ENCODE data around the gene CFAP126. TPM values are rescaled to one million over a fixed set of nuclear protein-coding genes. Genes with fewer than 3 reads are reported as not detected.
A peak's percentile ranks its signal among the peaks of the same experiment; 100 is the strongest.
"Not testable (repeated sequence)": the region's sequence is repeated elsewhere in the genome, so short reads cannot be mapped to it uniquely, and the experiment has no call there.

CFAP126 gene
- total and polyA plus RNA-seq, 7 experiments from 2014 or later: not detected

GRCh38 chr1:161406551-161406950 lies 38.9 kb upstream of the CFAP126 start:
- DNase-seq; H3K4me3 Mint-ChIP-seq; CTCF ChIA-PET; ATAC-seq; intact Hi-C loops (cut with micrococcal nuclease); H3K27ac Mint-ChIP-seq; H3K27ac ChIP-seq (ENCODE audit: low read depth, low read length); H3K9me3 ChIP-seq (ENCODE audit: control insufficient read depth in 2 of 3, low read length in 3 of 3); H3K27me3 ChIP-seq (ENCODE audit: control insufficient read depth in 2 of 2, insufficient read depth in 2 of 2, low read length in 2 of 2); H3K4me3 ChIP-seq (ENCODE audit: low read length); H3K36me3 ChIP-seq (ENCODE audit: control insufficient read depth in 2 of 3, insufficient read depth in 3 of 3, low read length in 3 of 3): not testable (repeated sequence)
- H3K4me1 ChIP-seq (ENCODE audit: control insufficient read depth in 2 of 2, insufficient read depth in 2 of 2, low read length in 2 of 2): peaks cover 0 to 11% of the 10 kb centered on the region in 2 donors
- POLR2A ChIA-PET: interaction anchor here (0.6 kb wide), 1 partner anchor 187 kb away, joined by 3 read pairs; no protein-coding TSS in a partner anchor
- H3K4me1 Mint-ChIP-seq: peaks cover 15 to 44% (median 20%) of the 10 kb centered on the region in 7 donors
- H3K36me3 Mint-ChIP-seq: peaks cover 0 to 18% (median 12%) of the 10 kb centered on the region in 5 donors
- H3K27me3 Mint-ChIP-seq: peaks cover 5 to 14% (median 9%) of the 10 kb centered on the region in 5 donors
- peaks cover 0 to 11% (median 3%) of the 10 kb centered on the region in 11 donors for H3K9me3 Mint-ChIP-seq

DNA sequence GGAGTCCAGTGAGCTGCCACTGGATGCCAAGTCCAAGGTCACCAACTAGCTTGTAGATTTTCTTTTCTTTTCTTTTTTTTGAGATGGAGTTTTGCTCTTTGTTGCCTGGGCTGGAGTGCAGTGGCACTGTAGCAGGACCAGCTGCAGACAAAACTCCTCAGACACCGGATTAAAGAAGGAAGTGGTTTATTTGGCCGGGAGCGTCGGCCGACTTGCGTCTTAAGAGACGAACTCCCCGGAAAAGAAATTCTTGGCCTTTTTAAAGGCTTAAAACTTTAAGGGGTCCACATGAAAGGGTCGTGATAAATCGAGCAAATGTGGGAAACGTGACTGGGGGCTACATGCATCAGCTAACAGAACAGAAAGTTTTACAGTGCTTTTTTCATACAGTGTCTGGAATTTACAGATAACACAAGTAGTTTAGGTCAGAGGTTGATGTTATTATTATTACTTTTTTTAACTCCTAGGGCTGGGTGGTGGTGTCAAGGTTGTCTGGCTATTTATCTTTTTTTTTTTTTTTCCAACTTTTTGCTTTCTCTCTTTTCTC lies 36.4 kb upstream of the CFAP126 start:
- Histone ChIP-seq H3K36me3 (ENCODE audit: control insufficient read depth in 2 of 3, insufficient read depth in 3 of 3, low read length in 3 of 3) (peaks cover 0 to 6% (median 0%) of the 10 kb centered on the region in 3 experiments), H3K27me3 (ENCODE audit: control insufficient read depth in 2 of 2, insufficient read depth in 2 of 2, low read length in 2 of 2) (no peaks in the 10 kb centered on the region), H3K4me1 (ENCODE audit: control insufficient read depth in 2 of 2, insufficient read depth in 2 of 2, low read length in 2 of 2) (peaks cover 4 to 5% of the 10 kb centered on the region in 2 donors), H3K4me3 (ENCODE audit: low read length) (no peak overlapping the region), H3K27ac (ENCODE audit: low read depth, low read length) (no peak overlapping the region), H3K9me3 (ENCODE audit: control insufficient read depth in 2 of 3, low read length in 3 of 3) (no peaks in the 10 kb centered on the region)
- no peak for DNase-seq
- Mint-ChIP-seq H3K27ac (no peak overlapping the region), H3K4me1 (peaks cover 24 to 47% (median 30%) of the 10 kb centered on the region in 7 donors), H3K9me3 (peaks cover 0 to 17% (median 7%) of the 10 kb centered on the region in 11 donors), H3K4me3 (no peak overlapping the region), H3K36me3 (peaks cover 11 to 31% (median 15%) of the 10 kb centered on the region in 5 donors), H3K27me3 (peaks cover 5 to 17% (median 13%) of the 10 kb centered on the region in 5 donors)
- intact Hi-C loops (cut with micrococcal nuclease): loop anchor here in 1 of 2 donors (5.0 kb wide), 1 partner anchor 1158 kb away; the partner anchor contains the start of gene UAP1
- no peak for ATAC-seq
- CTCF ChIA-PET: no interaction called here
- POLR2A ChIA-PET: no interaction called here

DNA sequence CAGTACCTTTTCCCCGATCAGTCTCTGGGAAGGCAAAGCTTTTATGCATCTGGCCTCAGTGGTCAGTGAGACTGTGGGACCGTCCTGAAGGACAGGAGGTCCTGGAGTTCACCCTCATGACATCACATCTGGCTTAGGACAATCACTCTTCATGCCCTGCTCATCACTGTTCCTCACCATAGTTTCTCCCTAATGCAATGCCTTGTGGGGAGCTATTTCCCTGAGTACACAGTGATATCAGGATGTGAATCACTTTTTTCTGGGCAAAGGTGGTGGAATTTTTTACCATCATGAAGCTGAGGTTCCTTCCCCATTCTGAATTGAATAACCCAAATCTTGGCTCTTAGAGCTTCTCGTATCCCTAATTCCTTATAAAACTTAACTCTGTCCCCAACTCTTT lies 34.8 kb upstream of the CFAP126 start:
- Mint-ChIP-seq H3K4me1 (peaks cover 23 to 47% (median 33%) of the 10 kb centered on the region in 7 donors), H3K36me3 (peaks cover 3 to 24% (median 15%) of the 10 kb centered on the region in 5 donors), H3K27me3 (peaks cover 5 to 17% (median 13%) of the 10 kb centered on the region in 5 donors), H3K27ac (peak overlapping the region in 1 of 9 donors; percentile 46), H3K9me3 (peaks cover 0 to 17% (median 7%) of the 10 kb centered on the region in 11 donors), H3K4me3 (peak overlapping the region in 1 of 10 donors; percentile 45)
- Histone ChIP-seq H3K36me3 (ENCODE audit: control insufficient read depth in 2 of 3, insufficient read depth in 3 of 3, low read length in 3 of 3) (peaks cover 0 to 6% (median 0%) of the 10 kb centered on the region in 3 experiments), H3K4me3 (ENCODE audit: low read length) (no peak overlapping the region), H3K9me3 (ENCODE audit: control insufficient read depth in 2 of 3, low read length in 3 of 3) (no peaks in the 10 kb centered on the region), H3K27me3 (ENCODE audit: control insufficient read depth in 2 of 2, insufficient read depth in 2 of 2, low read length in 2 of 2) (no peaks in the 10 kb centered on the region), H3K27ac (ENCODE audit: low read depth, low read length) (no peak overlapping the region), H3K4me1 (ENCODE audit: control insufficient read depth in 2 of 2, insufficient read depth in 2 of 2, low read length in 2 of 2) (peaks cover 11 to 13% of the 10 kb centered on the region in 2 donors)
- ChIA-PET CTCF (interaction anchor here (0.6 kb wide), 1 partner anchor 376 kb away, joined by 3 read pairs; no protein-coding TSS in a partner anchor), POLR2A (interaction anchor here (0.6 kb wide), 1 partner anchor 226 kb away, joined by 5 read pairs; the partner anchor contains the start of gene B4GALT3)
- DNase-seq: no peak
- ATAC-seq: no peak
- intact Hi-C loops (cut with micrococcal nuclease): loop anchor here in 1 of 2 donors (5.0 kb wide), 1 partner anchor 1160 kb away; the partner anchor contains the start of gene UAP1

- Mint-ChIP-seq H3K9me3 (peaks cover 0 to 15% (median 5%) of the 10 kb centered on the region in 11 donors), H3K27me3 (peaks cover 5 to 17% (median 11%) of the 10 kb centered on the region in 5 donors), H3K36me3 (peaks cover 5 to 22% (median 13%) of the 10 kb centered on the region in 5 donors), H3K27ac (peak overlapping the region; percentile 99 to 100 (median 99)), H3K4me1 (peaks cover 23 to 42% (median 31%) of the 10 kb centered on the region in 7 donors), H3K4me3 (peak overlapping the region; percentile 93 to 99 (median 96))
- intact Hi-C loops (cut with micrococcal nuclease): loop anchor here (1.0 to 10.0 kb wide), 6 partner anchors 9 to 1475 kb away; partner anchors contain the start of gene TAGLN2 (in 1 of the 2)
- no peaks in the 10 kb centered on the region for H3K27me3 ChIP-seq (ENCODE audit: control insufficient read depth in 2 of 2, insufficient read depth in 2 of 2, low read length in 2 of 2)
- H3K27ac ChIP-seq (ENCODE audit: low read depth, low read length): peak overlapping the region; percentile 92
- H3K4me1 ChIP-seq (ENCODE audit: control insufficient read depth in 2 of 2, insufficient read depth in 2 of 2, low read length in 2 of 2): peaks cover 11 to 13% of the 10 kb centered on the region in 2 donors
- peak; percentile 87 for ATAC-seq
- H3K36me3 ChIP-seq (ENCODE audit: control insufficient read depth in 2 of 3, insufficient read depth in 3 of 3, low read length in 3 of 3): peaks cover 0 to 6% (median 0%) of the 10 kb centered on the region in 3 experiments
- peak overlapping the region; percentile 91 for H3K4me3 ChIP-seq (ENCODE audit: low read length)
- peak; percentile 87 to 97 (median 93) for DNase-seq
- no peaks in the 10 kb centered on the region for H3K9me3 ChIP-seq (ENCODE audit: control insufficient read depth in 2 of 3, low read length in 3 of 3)
- POLR2A ChIA-PET: interaction anchor here (0.6 to 3.1 kb wide), 5 partner anchors 9 to 188 kb away, joined by 3 to 18 read pairs (median 4); no protein-coding TSS in a partner anchor
- CTCF ChIA-PET: interaction anchor here (1.4 kb wide), 1 partner anchor 17 kb away, joined by 6 read pairs; no protein-coding TSS in a partner anchor
Observed at GRCh38 chr1:161399257-161399998, 31.8 kb upstream of the CFAP126 start.

GRCh38 chr1:161398900-161399256 lies 31.2 kb upstream of the CFAP126 start:
- ATAC-seq (peak; percentile 28), DNase-seq (no peak)
- H3K36me3 ChIP-seq (ENCODE audit: control insufficient read depth in 2 of 3, insufficient read depth in 3 of 3, low read length in 3 of 3): peaks cover 0 to 6% (median 0%) of the 10 kb centered on the region in 3 experiments
- peaks cover 4 to 13% (median 7%) of the 10 kb centered on the region in 5 donors for H3K27me3 Mint-ChIP-seq
- ChIA-PET CTCF (no interaction called here), POLR2A (no interaction called here)
- H3K4me3 ChIP-seq (ENCODE audit: low read length): peak overlapping the region; percentile 91
- H3K4me1 ChIP-seq (ENCODE audit: control insufficient read depth in 2 of 2, insufficient read depth in 2 of 2, low read length in 2 of 2): peaks cover 11 to 13% of the 10 kb centered on the region in 2 donors
- no peaks in the 10 kb centered on the region for H3K27me3 ChIP-seq (ENCODE audit: control insufficient read depth in 2 of 2, insufficient read depth in 2 of 2, low read length in 2 of 2)
- intact Hi-C loops (cut with micrococcal nuclease): loop anchor here (1.0 to 10.0 kb wide), 6 partner anchors 9 to 1474 kb away; partner anchors contain the start of gene TAGLN2 (in 1 of the 2)
- H3K36me3 Mint-ChIP-seq: peaks cover 9 to 16% (median 13%) of the 10 kb centered on the region in 5 donors
- peak overlapping the region; percentile 92 for H3K27ac ChIP-seq (ENCODE audit: low read depth, low read length)
- no peaks in the 10 kb centered on the region for H3K9me3 ChIP-seq (ENCODE audit: control insufficient read depth in 2 of 3, low read length in 3 of 3)
- peaks cover 0 to 12% (median 3%) of the 10 kb centered on the region in 11 donors for H3K9me3 Mint-ChIP-seq
- H3K27ac Mint-ChIP-seq: peak overlapping the region; percentile 99 to 100 (median 99)
- peaks cover 19 to 37% (median 27%) of the 10 kb centered on the region in 7 donors for H3K4me1 Mint-ChIP-seq
- peak overlapping the region; percentile 93 to 99 (median 96) for H3K4me3 Mint-ChIP-seq

DNA sequence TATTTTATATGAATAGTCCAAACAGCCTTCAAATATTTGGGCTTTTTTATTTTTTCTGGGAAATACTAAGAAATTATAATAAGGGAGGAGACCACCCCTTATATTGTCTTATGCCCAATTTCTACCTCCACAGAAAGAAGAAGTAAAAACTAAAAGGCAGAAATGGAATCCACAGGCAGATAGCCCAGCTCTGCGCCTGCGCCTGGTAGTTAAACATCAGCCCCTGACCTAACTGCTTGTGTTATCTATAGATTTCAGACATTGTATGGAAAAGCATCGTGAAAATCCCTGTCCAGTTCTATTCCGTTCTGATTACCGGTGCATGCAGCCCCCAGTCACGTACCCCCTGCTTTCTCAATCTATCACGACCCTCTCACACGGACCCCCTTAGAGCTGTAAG lies 29.4 kb upstream of the CFAP126 start:
- ATAC-seq; H3K27me3 Mint-ChIP-seq; H3K4me3 ChIP-seq (ENCODE audit: low read length); H3K27me3 ChIP-seq (ENCODE audit: control insufficient read depth in 2 of 2, insufficient read depth in 2 of 2, low read length in 2 of 2); H3K36me3 ChIP-seq (ENCODE audit: control insufficient read depth in 2 of 3, insufficient read depth in 3 of 3, low read length in 3 of 3); CTCF ChIA-PET; DNase-seq; H3K9me3 ChIP-seq (ENCODE audit: control insufficient read depth in 2 of 3, low read length in 3 of 3); H3K27ac ChIP-seq (ENCODE audit: low read depth, low read length): not testable (repeated sequence)
- H3K4me1 ChIP-seq (ENCODE audit: control insufficient read depth in 2 of 2, insufficient read depth in 2 of 2, low read length in 2 of 2): peaks cover 11 to 13% of the 10 kb centered on the region in 2 donors
- peak overlapping the region in 4 of 9 donors; percentile 17 to 63 (median 36) for H3K27ac Mint-ChIP-seq
- H3K9me3 Mint-ChIP-seq: peaks cover 0 to 12% (median 0%) of the 10 kb centered on the region in 11 donors
- H3K4me3 Mint-ChIP-seq: peak overlapping the region in 2 of 10 donors; percentile 3 to 20
- H3K4me1 Mint-ChIP-seq: peaks cover 14 to 37% (median 28%) of the 10 kb centered on the region in 7 donors
- POLR2A ChIA-PET: interaction anchor here (1.1 kb wide), 1 partner anchor 127 kb away, joined by 3 read pairs; the partner anchor contains the start of gene HSPA6
- intact Hi-C loops (cut with micrococcal nuclease): loop anchor here (5.0 to 10.0 kb wide), 4 partner anchors 48 to 1472 kb away; partner anchors contain the start of gene TAGLN2 (in 1 of the 2)
- peaks cover 4 to 13% (median 9%) of the 10 kb centered on the region in 5 donors for H3K36me3 Mint-ChIP-seq

All from naive thymus-derived CD4-positive, alpha-beta T cell (primary cell).